ENCODE results near the gene IZUMO4.
"Not testable (repeated sequence)": the region's sequence is repeated elsewhere in the genome, so short reads cannot be mapped to it uniquely, and the experiment has no call there.

The IZUMO4 gene

DNA sequence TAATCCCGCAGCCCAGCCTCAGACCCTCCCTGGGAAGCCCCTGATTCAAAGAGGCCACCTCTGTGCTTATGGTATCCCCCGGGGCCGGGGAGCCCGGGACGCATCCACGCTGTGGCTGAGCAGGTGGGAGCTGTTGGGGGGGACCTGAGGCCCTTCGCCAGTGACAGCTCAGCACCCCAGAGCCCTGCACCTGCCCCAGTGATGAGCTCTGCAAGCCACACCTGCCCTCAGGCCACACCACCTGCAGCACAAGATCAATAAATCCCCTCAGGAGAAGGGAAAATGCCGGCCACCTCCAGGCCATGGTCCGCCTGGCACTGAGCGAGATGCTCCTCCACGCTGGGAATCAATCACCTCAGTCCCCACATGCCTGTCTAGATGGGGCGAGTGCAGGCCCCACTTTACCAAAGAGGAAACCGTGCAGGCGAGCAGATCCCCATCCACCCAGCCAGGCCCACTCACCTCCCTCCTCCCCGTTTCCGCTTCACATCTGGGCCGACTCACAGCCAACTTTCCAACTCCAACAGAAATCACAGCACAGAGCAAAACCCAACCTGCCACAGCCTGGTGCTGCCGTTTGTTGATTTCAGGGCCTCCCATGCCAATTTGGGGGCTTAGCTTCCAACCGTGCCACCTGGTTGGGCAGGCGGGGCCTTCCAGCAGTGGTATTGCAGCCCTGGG lies 13.4 kb upstream of the IZUMO4 start:
- H3K27me3 Mint-ChIP-seq: peaks cover 6% of the 10 kb centered on the region
- H3K9me3 Mint-ChIP-seq: no peaks in the 10 kb centered on the region
- peak overlapping the region; percentile 96 for H3K4me3 Mint-ChIP-seq
- DNase-seq: peak; percentile 86
- H3K27ac Mint-ChIP-seq: peak overlapping the region; percentile 97
- H3K4me1 Mint-ChIP-seq: peaks cover 70% of the 10 kb centered on the region
- H3K36me3 Mint-ChIP-seq: peaks cover 76% of the 10 kb centered on the region
- CTCF ChIA-PET: interaction anchor here (1.9 to 2.1 kb wide), 2 partner anchors 12 to 14 kb away, joined by 6 to 11 read pairs; partner anchors contain the start of gene MOB3A

- Mint-ChIP-seq H3K4me1 (peaks cover 72% of the 10 kb centered on the region), H3K27ac (peak overlapping the region; percentile 97), H3K9me3 (no peaks in the 10 kb centered on the region), H3K27me3 (peaks cover 6% of the 10 kb centered on the region), H3K36me3 (peaks cover 73% of the 10 kb centered on the region), H3K4me3 (peak overlapping the region; percentile 96)
- peak; percentile 97 for DNase-seq
- CTCF ChIA-PET: interaction anchor here (2.1 kb wide), 1 partner anchor 10 kb away, joined by 11 read pairs; the partner anchor contains the start of gene MOB3A
Observed at GRCh38 chr19:2084993-2085720, 11.6 kb upstream of the IZUMO4 start.

- DNase-seq: peak; percentile 46
- not testable (repeated sequence) for H3K9me3 Mint-ChIP-seq, H3K27me3 Mint-ChIP-seq
- CTCF ChIA-PET: interaction anchor here (0.6 to 1.3 kb wide), 7 partner anchors 17 to 233 kb away, joined by 3 to 4 read pairs (median 3); no protein-coding TSS in a partner anchor
- Mint-ChIP-seq H3K36me3 (peaks cover 70% of the 10 kb centered on the region), H3K4me1 (peaks cover 66% of the 10 kb centered on the region), H3K27ac (peak overlapping the region; percentile 90), H3K4me3 (peak overlapping the region; percentile 57)
Observed at GRCh38 chr19:2086695-2087620, 9.8 kb upstream of the IZUMO4 start.

GRCh38 chr19:2087621-2088100 lies 9.1 kb upstream of the IZUMO4 start:
- peak; percentile 58 for DNase-seq
- H3K27ac Mint-ChIP-seq: peak overlapping the region; percentile 90
- no peaks in the 10 kb centered on the region for H3K9me3 Mint-ChIP-seq
- H3K27me3 Mint-ChIP-seq: peaks cover 6% of the 10 kb centered on the region
- H3K36me3 Mint-ChIP-seq: peaks cover 67% of the 10 kb centered on the region
- H3K4me1 Mint-ChIP-seq: peaks cover 61% of the 10 kb centered on the region
- CTCF ChIA-PET: interaction anchor here (0.6 to 1.3 kb wide), 7 partner anchors 18 to 234 kb away, joined by 3 to 4 read pairs (median 3); no protein-coding TSS in a partner anchor
- peak overlapping the region; percentile 57 for H3K4me3 Mint-ChIP-seq

- H3K36me3 Mint-ChIP-seq: peaks cover 62% of the 10 kb centered on the region
- H3K27me3 Mint-ChIP-seq: peaks cover 6% of the 10 kb centered on the region
- peaks cover 71% of the 10 kb centered on the region for H3K4me1 Mint-ChIP-seq
- DNase-seq: peak; percentile 37
- no peaks in the 10 kb centered on the region for H3K9me3 Mint-ChIP-seq
- CTCF ChIA-PET: no interaction called here
- H3K4me3 Mint-ChIP-seq: peak overlapping the region; percentile 66
- peak overlapping the region; percentile 90 for H3K27ac Mint-ChIP-seq
Observed at GRCh38 chr19:2089001-2089711, 7.6 kb upstream of the IZUMO4 start.

- H3K27me3 Mint-ChIP-seq: peaks cover 6% of the 10 kb centered on the region
- peaks cover 62% of the 10 kb centered on the region for H3K36me3 Mint-ChIP-seq
- H3K4me3 Mint-ChIP-seq: peak overlapping the region; percentile 66
- H3K4me1 Mint-ChIP-seq: peaks cover 76% of the 10 kb centered on the region
- no peaks in the 10 kb centered on the region for H3K9me3 Mint-ChIP-seq
- CTCF ChIA-PET: no interaction called here
- no peak for DNase-seq
- H3K27ac Mint-ChIP-seq: peak overlapping the region; percentile 90
Observed at GRCh38 chr19:2089727-2090053, 7.0 kb upstream of the IZUMO4 start.

DNA sequence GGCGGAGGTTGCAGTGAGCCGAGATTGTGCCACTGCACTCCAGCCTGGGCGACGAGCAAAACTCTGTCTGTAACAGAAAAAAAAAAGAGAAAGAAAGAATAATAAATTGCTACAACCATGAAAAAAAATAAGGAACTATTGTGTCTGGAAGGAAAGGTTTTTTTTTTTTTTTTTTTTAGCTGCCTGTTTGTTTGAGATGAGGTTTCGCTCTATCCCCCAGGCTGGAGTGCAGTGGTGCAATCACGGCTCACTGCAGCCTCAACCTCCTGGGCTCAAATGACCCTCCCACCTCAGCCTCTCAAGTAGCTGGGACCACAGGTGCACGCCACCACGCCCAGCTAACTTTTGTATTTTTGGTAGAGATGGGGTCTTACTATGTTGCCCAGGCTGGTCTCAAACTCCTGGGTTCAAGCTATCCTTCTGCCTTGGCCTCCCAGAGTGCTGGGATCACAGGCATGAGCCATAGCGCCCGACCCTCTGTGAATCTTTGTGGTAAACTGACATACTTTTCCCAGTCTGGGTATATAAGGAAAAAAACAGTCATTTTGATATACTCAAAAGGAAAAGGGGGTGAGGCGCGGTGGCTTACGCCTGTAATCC lies 4.7 kb upstream of the IZUMO4 start:
- H3K27me3 Mint-ChIP-seq, H3K9me3 Mint-ChIP-seq, H3K27ac Mint-ChIP-seq, H3K4me3 Mint-ChIP-seq, CTCF ChIA-PET, DNase-seq: not testable (repeated sequence)
- peaks cover 66% of the 10 kb centered on the region for H3K4me1 Mint-ChIP-seq
- peaks cover 57% of the 10 kb centered on the region for H3K36me3 Mint-ChIP-seq

GRCh38 chr19:2096034-2096479 lies 658 bp upstream of the IZUMO4 start, which contains the start of gene MOB3A:
MOB3A (minus strand) TSS chr19:2096326; CDS start chr19:2078560, 17,766 bp downstream.
- Mint-ChIP-seq H3K9me3 (no peaks in the 10 kb centered on the region), H3K27me3 (peaks cover 4% of the 10 kb centered on the region), H3K4me3 (peak within 1 kb of the TSS; percentile 99), H3K27ac (peak within 1 kb of the TSS; percentile 93), H3K36me3 (peaks cover 34% of the 10 kb centered on the region), H3K4me1 (peaks cover 37% of the 10 kb centered on the region)
- DNase-seq: peak; percentile 88
- CTCF ChIA-PET: interaction anchor here (2.3 kb wide), 1 partner anchor 12 kb away, joined by 11 read pairs; no protein-coding TSS in a partner anchor

DNA sequence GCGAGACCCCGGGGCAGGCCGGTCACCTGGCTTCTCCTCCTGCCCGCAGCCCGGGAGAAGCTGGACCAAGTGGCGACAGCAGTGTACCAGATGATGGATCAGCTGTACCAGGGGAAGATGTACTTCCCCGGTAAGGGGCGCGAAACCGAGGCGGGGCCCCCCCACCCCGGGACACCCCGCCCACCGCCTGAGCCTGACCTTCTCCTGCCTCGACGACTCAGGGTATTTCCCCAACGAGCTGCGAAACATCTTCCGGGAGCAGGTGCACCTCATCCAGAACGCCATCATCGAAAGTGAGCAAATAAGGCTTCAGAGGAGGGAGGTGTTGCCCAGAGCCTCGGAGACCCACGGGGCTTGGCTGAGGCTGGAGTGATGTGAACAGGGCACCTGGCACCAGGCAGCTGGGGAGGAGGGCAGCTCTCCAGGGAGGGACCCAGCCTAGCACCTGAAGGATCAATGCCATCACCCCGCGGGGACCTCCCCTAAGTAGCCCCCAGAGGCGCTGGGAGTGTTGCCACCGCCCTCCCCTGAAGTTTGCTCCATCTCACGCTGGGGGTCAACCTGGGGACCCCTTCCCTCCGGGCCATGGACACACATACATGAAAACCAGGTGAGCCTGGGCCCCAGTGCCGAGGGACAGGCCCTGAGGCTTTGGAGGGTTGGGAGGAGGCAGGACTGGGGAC lies 629 bp downstream of the IZUMO4 start:
- H3K27me3 Mint-ChIP-seq: peaks cover 4% of the 10 kb centered on the region
- peak overlapping the region; percentile 80 for H3K4me3 Mint-ChIP-seq
- peak overlapping the region; percentile 93 for H3K27ac Mint-ChIP-seq
- peak; percentile 71 for DNase-seq
- CTCF ChIA-PET: interaction anchor here (1.2 kb wide), 1 partner anchor 75 kb away, joined by 3 read pairs; no protein-coding TSS in a partner anchor
- H3K9me3 Mint-ChIP-seq: no peaks in the 10 kb centered on the region
- H3K36me3 Mint-ChIP-seq: peaks cover 33% of the 10 kb centered on the region
- peaks cover 35% of the 10 kb centered on the region for H3K4me1 Mint-ChIP-seq

DNA sequence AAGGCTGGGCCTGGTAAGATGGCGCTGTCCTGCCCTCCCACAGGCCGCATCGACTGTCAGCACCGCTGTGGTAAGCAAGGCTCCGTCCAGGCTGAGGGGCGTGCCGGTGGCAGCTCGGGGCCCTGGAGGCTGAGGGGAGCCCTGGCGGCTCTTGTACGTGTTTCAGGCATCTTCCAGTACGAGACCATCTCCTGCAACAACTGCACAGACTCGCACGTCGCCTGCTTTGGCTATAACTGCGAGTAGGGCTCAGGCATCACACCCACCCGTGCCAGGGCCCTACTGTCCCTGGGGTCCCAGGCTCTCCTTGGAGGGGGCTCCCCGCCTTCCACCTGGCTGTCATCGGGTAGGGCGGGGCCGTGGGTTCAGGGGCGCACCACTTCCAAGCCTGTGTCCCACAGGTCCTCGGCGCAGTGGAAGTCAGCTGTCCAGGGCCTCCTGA lies 1.2 kb downstream of the IZUMO4 start:
- peak overlapping the region; percentile 80 for H3K4me3 Mint-ChIP-seq
- H3K36me3 Mint-ChIP-seq: peaks cover 31% of the 10 kb centered on the region
- H3K27ac Mint-ChIP-seq: no peak overlapping the region
- H3K9me3 Mint-ChIP-seq: no peaks in the 10 kb centered on the region
- CTCF ChIA-PET: interaction anchor here (0.6 kb wide), 1 partner anchor 45 kb away, joined by 4 read pairs; no protein-coding TSS in a partner anchor
- H3K4me1 Mint-ChIP-seq: peaks cover 32% of the 10 kb centered on the region
- DNase-seq: no peak
- H3K27me3 Mint-ChIP-seq: peaks cover 4% of the 10 kb centered on the region

DNA sequence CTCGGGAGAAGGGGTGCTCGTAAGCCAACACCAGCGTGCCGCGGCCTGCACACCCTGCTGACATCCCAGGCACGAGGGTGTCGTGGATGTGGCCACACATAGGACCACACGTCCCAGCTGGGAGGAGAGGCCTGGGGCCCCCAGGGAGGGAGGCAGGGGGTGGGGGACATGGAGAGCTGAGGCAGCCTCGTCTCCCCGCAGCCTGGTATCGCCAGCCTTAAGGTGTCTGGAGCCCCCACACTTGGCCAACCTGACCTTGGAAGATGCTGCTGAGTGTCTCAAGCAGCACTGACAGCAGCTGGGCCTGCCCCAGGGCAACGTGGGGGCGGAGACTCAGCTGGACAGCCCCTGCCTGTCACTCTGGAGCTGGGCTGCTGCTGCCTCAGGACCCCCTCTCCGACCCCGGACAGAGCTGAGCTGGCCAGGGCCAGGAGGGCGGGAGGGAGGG lies 2.4 kb downstream of the IZUMO4 start:
- no peak overlapping the region for H3K4me3 Mint-ChIP-seq
- H3K9me3 Mint-ChIP-seq: no peaks in the 10 kb centered on the region
- H3K27ac Mint-ChIP-seq: no peak overlapping the region
- H3K27me3 Mint-ChIP-seq: peaks cover 4% of the 10 kb centered on the region
- DNase-seq: no peak
- peaks cover 23% of the 10 kb centered on the region for H3K4me1 Mint-ChIP-seq
- CTCF ChIA-PET: no interaction called here
- peaks cover 30% of the 10 kb centered on the region for H3K36me3 Mint-ChIP-seq

DNA sequence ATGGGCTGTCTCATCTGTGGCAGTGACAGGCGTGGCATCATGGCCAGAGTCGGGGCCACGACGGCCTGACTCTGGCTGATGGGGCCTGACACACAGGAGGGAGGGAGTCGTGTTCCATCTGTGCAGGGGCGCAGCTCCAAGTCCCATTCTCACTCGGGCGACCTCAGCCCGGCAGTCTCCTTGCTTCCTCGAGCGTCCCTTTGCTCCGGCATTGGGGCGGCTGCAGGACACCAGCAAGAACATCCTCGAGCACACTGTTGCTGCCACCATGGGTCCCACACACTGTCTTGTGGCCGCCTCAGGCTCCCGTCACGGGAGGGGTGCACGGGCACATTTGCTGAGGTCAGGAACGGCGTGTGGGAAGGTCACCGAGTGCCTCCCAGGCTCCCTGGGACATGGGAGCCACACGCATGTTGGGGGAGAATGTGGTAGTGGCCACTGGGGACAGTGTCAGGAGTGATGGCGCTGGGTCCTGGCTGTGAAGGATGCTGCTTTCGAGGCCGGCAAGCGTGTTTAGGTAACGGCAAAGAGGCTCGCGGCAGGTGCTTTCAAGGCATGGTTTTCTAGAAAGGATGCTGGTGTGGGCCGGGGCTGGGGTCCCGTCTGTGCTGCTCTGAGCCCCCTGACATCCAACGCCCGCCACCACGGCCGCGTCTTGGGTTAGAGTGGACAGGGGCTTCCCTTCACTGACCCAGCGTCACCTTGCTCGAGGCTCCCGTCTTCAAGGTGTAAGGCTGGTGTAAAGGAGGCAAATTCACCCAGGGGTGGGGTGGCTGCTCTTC lies 3.4 kb downstream of the IZUMO4 start:
- Mint-ChIP-seq H3K27me3 (peaks cover 4% of the 10 kb centered on the region), H3K27ac (no peak overlapping the region), H3K9me3 (peaks cover 3% of the 10 kb centered on the region), H3K36me3 (peaks cover 32% of the 10 kb centered on the region), H3K4me3 (no peak overlapping the region), H3K4me1 (peaks cover 14% of the 10 kb centered on the region)
- CTCF ChIA-PET: no interaction called here
- DNase-seq: no peak

Measured in activated naive CD4-positive, alpha-beta T cell treated with anti-CD3 and anti-CD28 coated beads, Interleukin-2, amount 10 ng/mL, durations not matched to agents 7 days and 5 days (primary cell).